ENCODE measurements around the gene CEP78.
"Not testable (repeated sequence)": the region's sequence is repeated elsewhere in the genome, so short reads cannot be mapped to it uniquely, and the experiment has no call there.

Gene CEP78
- 54.2 to 73.7 (median 71.4) reads per million in 3 experiments for total RNA-seq

- peak; percentile 81 for DNase-seq
These were observed at the start of gene CEP78 for GRCh38 chr9:78235762-78236550. CEP78 (plus strand) TSS chr9:78236075; CDS start chr9:78236351, 276 bp downstream.

GRCh38 chr9:78187763-78188484 lies 48.0 kb upstream of the CEP78 start:
- no peak for DNase-seq

DNA sequence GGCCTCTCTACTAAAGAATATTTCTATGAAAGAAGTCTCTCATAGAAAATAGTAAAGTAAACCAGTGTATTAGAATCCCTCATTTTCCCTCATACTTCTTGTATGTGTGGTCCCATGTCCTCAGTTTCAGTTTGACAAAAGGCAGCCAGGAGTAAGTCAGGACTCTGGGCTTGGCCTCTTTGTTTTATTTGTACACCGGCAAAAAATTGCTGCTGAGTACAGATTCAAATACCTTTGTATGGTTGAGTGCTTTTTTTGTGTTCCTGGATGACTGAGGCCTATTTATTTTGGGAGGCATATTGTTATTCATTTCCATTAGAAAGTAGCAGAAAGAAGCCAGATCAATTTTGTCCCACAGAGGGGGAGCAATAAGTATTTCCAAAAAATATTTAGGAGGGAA lies 47.3 kb upstream of the CEP78 start:
- DNase-seq = no peak

DNA sequence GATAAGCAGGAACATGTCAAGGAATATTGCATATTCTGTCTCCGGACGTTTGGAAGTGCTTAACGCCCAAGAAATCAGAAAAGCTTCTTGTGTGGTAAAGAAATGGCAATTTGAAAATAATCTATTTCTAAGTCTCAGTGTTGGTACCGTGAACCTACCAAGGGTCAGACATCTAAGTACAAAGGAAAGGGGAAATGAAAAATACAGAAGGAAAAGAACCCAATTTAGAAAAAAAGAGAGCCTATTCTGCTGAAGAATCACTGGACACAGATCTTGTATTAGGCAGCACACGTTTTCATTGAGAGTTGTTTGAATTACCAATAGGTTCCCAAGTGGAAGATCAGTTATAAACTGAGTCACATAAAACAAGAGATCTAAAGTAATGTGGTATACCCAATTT lies 46.9 kb upstream of the CEP78 start:
- DNase-seq = no peak

GRCh38 chr9:78189461-78189860 lies 46.4 kb upstream of the CEP78 start:
- DNase-seq = no peak

DNA sequence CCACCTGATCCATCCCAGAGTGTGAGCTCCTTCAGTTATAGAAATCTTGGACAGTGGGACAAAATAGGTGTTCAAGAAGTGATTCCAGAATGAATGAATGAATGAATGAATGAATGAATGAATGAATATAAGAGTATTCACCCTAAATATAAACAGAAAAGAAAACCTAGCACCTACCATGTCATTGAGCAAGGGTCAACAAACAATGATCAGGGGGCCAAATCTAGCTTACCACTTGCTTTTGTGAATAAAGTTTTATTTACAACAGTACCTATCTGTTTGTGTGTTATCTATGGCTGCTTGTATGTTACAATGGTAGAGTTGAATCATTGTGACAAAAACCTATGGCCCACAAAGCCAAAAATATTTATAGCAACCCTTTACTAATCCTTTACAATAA lies 43.9 kb upstream of the CEP78 start:
- DNase-seq = no peak

GRCh38 chr9:78196258-78196657 lies 39.6 kb upstream of the CEP78 start:
- no peak for DNase-seq

DNA sequence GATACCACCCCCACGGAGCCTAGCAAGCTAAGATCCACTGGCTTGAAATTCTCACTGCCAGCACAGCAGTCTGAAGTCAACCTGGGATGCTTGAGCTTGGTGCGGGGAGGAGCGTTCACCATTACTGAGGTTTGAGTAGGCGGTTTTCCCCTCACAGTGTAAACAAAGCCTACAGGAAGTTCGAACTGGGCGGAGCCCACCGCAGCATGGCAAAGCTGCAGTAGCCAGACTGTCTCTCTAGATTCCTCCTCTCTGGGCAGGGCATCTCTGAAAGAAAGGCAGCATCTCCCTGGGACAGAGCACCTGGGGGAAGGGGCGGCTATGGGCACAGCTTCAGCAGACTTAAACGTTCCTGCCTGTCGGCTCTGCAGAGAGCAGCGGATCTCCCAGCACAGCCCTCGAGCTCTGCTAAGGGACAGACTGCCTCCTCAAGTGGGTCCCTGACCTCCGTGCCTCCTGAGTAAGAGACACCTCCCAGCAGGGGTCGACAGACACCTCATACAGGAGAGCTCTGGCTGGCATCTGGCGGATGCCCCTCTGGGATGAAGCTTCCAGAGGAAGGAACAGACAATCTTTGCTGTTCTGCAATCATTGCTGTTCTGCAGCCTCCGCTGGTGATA lies 34.6 kb upstream of the CEP78 start:
- peak; percentile 71 for DNase-seq

DNA sequence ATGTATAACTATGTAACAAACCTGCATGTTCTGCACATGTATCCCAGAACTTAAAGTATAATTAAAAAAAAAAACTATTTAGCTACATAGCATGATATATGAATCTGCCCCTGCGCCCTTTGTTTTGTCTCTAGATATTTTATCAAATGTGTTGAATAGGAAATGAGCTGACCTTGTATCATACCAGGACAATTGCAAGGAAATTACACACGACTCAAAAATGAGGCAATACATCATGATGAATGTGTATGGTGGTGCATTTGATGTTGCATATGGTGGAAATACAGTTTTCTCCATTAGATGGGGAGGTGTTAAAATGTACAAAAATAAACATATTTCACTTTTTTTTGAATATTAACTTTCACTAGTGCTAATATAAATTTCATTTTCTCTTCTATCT lies 28.6 kb upstream of the CEP78 start:
- DNase-seq = no peak

- no peak for DNase-seq
These were observed 28.0 kb upstream of the CEP78 start for GRCh38 chr9:78207901-78208300.

DNA sequence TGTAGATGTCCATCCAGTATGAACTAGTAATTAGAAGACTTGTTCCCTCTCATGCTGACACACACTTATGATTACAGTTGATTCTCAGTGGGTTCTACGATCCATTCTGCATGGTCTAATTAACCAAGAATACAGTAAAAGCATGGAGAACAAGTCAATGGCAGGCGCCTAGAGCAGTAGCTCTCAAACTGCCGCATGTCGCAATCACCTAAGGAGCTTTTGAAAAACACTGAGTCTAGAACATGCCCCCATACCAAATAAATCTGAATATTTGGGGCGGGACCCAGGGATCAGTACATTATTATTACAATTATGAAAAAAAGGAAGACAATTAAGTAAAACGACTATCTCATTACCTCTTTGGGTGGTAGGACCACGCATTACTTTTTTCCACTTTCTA lies 26.7 kb upstream of the CEP78 start:
- no peak for DNase-seq

DNA sequence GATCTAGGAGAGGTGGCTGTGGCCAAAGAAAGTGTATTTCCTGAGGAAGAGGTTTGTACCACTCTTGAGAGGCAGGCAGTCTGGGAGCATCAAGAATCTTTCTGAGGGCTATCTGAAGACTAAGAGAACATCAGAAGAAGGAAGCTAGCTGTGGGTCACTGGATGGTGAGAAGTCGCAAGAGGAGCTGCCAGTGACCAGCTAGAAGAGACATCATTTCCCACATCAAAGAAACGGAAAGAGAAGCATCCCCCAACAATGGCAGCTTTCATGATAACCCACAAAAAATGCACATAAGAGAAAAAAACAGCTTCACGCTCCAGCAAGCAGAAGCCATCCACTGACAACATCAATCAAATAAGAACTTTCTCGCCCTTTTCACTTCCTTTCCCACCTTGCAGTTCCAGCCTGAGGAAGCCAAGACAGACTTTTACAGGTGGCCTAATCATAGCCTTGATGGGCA lies 25.0 kb upstream of the CEP78 start:
- DNase-seq = peak; percentile 50

GRCh38 chr9:78212868-78213267 lies 23.0 kb upstream of the CEP78 start:
- DNase-seq = no peak

GRCh38 chr9:78213712-78214111 lies 22.2 kb upstream of the CEP78 start:
- DNase-seq = peak; percentile 30

- no peak for DNase-seq
These were observed 21.4 kb upstream of the CEP78 start for GRCh38 chr9:78214492-78214891.

DNA sequence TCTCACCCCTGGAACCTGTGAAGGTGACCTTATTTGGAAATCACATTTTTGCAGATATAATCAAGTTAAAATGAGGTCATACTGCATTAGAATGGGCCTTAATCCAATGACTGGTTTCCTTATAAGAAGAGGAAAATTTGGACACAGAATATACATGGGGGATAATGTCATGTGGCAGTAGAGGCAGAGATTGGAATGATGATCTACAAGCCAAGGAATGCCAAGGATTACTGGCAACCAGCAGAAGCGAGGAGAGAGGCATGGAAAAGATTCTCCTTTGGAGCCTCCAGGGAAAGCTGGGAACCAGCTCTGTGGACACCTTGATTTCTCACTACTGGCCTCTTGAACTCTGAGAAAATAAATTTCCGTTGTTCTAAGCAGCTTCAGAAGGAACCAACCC lies 20.2 kb upstream of the CEP78 start:
- DNase-seq = no peak

- no peak for DNase-seq
These were observed 17.0 kb upstream of the CEP78 start for GRCh38 chr9:78218890-78219289.

DNA sequence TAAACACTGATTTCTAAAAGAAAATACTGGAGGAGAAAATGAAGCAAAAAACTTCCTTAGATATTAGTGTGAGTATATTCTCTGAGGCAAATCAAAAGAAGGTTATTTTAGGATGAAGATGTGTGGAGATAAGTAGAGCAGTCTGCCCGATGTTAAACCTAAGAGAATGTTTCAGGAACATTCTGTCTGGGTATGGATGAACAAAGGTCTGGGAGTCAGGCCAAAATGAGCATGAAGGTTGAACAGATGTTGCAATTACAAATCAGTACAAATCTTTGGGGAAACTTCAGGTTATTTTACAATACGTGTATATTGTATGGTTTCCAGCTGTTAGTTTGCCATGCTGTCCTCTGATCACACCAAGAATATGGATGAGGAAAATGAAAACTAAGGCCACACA lies 14.4 kb upstream of the CEP78 start:
- DNase-seq = no peak

DNA sequence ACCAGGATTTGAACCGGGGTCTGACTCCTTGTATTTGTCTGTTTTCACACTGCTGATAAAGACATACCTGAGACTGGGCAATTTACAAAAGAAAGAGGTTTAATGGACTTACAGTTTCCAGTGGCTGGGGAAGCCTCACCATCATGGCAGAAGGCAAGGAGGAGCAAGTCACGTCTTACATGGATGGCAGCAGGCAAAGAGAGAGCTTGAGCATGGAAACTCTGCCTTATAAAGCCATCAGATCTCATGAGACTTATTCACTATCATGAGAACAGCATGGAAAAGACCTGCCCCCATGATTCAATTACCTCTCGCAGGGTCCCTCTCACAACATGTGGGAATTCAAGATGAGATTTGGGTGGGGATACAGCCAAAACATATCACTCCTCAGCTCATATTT lies 14.0 kb upstream of the CEP78 start:
- not testable (repeated sequence) for DNase-seq

GRCh38 chr9:78230761-78231160 lies 5.1 kb upstream of the CEP78 start:
- DNase-seq = no peak

DNA sequence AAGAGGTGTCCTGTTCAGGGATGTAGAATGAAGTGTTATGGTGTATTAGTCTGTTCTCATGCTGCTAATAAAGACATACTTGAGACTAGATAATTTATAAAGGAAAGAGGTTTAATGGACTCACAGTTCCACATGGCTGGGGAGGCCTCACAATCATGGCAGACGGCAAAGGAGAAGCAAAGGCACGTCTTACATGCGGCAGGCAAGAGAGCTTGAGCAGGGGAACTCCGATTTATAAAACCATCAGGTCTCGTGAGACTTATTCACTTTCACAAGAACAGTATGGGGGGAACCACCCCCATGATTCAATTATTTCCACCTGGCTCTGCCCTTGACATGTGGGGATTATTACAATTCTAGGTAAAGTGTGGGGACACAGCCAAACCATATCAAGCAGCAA lies 3.4 kb upstream of the CEP78 start:
- DNase-seq = not testable (repeated sequence)

DNA sequence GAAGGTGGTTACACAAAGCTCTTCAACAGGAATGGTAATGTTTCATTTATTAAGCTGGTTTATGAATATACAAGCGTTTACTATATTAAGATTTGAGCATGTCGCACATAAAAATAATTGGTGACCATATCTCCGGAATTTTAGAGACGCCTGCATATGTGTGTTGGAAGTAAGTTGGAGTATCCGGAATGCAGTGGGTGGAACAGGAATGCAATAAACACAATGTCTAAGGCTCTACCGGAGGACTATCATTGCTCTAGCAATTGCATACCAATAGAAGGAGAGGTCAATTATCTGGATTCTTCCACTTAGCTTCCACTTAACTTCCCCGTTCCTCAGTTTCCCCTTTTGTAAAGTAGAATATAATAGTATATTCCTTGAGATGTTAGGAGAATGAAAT lies 1.1 kb upstream of the CEP78 start:
- DNase-seq = no peak

DNA sequence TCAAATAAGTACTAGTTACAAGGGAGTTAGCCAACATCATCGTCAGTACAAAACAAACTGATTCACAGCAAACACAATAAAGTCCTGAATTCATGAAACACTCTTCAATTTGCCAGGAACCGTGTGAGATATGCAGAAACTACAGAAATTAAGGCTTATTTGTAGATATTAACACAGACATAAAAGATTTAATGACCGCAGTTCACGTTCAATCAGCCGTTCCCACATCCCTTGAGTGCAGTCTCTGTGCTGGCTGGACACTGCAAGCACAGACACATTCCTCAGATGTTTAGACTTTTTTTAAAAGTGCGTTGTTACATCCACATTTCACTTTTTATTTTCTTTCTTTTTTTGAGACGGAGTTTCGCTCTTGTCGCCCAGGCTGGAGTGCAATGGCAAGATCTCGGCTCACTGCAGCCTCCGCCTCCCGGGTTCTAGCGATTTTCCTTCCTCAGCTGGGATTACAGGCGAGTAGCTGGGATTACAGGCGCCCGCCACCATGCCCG lies 566 bp upstream of the CEP78 start:
- no peak for DNase-seq

- DNase-seq = no peak
These were observed 656 bp downstream of the CEP78 start for GRCh38 chr9:78236551-78236910.
